Activated CD4-positive, alpha-beta T cell treated with anti-CD3 and anti-CD28 coated beads for 4 hours (primary cell): ENCODE data around the gene CCDC191.
A peak's percentile ranks its signal among the peaks of the same experiment; 100 is the strongest.

Experiments used
- DNase-seq, 2 donors: peaks; one replicate each; pipeline ENCODE4 v3.0.0-alpha.2; 2020

The CCDC191 gene

GRCh38 chr3:113954091-113954685 lies 102.1 kb downstream of the CCDC191 start:
- DNase-seq = no peak

GRCh38 chr3:113953677-113954076 lies 102.6 kb downstream of the CCDC191 start:
- DNase-seq = no peak

DNA sequence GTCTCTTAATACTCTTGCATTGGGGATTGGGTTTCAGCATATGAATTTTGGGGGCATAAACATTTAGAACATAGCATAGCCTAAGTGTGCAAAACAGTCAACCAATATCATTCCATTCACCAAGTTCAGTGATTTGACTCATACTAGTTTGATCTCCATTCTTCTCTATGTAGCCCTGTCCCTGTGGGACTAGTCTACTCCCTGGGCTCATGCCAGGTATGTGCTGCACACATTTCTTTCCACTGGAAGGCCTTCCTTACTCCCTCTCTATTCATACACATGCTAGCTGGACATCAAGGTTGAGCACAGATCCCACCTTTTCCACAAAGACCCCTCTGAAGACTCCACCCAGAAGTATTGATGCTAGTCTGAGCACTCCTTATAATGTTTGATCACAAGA lies 103.4 kb downstream of the CCDC191 start:
- DNase-seq = no peak

- peak; percentile 23 to 26 for DNase-seq
Measured at GRCh38 chr3:113948015-113948917, 108.1 kb downstream of the CCDC191 start.

DNA sequence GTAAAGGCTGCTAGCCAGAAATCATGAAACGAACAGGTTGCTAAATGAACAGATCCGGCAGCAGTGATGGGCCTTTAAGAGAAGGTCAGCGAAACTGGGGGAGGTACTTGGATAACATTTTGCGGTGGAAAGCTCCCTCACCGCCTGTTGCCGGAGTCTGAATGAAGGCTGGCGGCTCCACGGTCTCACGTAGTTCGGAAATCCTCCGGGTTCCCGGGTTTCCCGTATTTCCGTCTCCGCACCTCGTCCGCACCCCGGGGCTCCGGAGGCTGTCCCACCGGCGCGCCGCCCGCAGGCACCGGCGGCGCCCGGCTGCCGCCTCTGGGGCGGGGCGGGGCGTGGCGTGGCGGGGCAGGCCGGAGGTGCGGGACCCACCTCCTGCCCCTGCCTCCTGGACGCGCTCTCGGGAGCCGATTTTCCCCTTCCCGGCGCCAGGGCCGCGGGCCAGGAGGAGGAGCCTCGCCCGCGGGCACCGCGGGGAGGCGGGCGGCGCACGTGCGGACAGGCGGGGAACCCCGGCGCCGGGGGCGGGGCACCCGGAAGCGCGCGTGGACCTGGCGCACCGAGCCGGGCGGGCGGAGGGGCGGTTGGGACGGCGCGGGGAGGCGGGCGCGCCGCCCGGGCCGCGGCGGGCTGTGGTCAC lies 108.8 kb downstream of the CCDC191 start, which contains the start of gene ZDHHC23:
ZDHHC23 (plus strand) TSS at position 642 of the 643 bp plus-strand sequence. CDS start 790 bp downstream, outside the sequence.
- DNase-seq = peak; percentile 55 to 65

DNA sequence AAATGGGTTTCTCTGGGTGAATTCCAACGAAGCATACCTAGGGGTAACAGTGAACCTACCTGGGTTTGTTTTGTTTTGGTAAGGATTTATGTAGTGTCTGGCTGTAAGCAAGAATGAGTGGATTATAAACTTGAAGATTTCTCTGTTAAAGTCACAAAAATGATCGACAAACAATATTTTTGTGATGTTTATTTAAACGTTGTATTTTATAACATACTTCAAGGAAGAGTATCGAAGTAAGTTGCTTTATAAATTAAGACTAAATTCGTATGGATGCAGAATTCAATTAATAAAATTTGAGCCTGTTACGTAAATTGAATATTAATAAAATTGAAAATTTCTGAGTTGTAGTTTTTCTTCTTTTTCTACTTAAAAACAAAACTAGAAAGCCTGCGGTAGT lies 109.5 kb downstream of the CCDC191 start:
- DNase-seq = no peak

DNA sequence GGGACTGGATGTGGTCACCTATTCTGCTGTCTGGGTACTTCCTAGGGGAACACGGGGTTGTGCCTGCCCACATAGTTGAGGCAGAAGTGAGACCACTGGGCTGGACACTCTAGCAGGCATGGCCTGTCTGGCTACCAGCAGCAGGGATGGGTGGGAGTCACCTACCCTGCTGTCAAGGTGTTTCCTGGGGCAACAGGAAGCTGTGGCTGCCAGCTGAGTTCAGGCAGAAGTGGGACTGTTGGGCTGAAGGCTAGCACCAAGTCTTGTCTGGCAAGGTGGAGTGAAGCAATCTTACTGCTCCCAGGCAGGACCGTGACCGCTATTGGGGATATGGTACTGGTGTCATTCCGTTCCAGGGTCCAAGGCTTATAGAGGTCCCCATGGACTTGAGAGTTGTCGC lies 128.8 kb downstream of the CCDC191 start:
- no peak for DNase-seq

DNA sequence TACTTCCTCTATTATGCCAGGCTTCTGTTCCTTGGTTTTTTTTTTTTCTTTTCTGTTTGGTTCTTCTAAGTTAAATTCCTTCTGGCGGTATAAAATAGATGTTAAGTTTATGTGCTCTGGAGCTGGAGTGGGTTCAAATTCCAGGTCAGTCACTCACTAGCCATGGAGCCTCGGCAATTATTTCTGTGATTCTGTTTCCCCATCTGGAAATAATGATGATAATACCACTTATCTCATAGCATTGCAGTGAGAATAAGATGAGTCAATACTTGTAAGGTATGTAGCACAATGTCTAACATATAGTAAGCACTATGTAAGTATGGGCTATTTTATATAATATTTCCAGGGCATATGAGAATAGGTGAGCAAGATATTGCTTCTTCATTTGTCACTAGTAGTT lies 141.7 kb downstream of the CCDC191 start:
- DNase-seq = no peak
